NCI-H2196 (cell line): ENCODE results near the gene ATAD2B.
A peak's percentile ranks its signal among the peaks of the same experiment; 100 is the strongest.
"Not testable (repeated sequence)": the region's sequence is repeated elsewhere in the genome, so short reads cannot be mapped to it uniquely, and the experiment has no call there.

ENCODE experiments used
- DNase-seq: peaks from one replicate; lab custom pipeline; 2025; ENCODE audit not compliant: unreplicated experiment; lab: John Stamatoyannopoulos, UW

ATAD2B gene

GRCh38 chr2:23926750-23927571 lies at the start of gene ATAD2B:
ATAD2B (minus strand) TSS chr2:23927123; CDS start chr2:23926770, 353 bp downstream.
- peak; percentile 97 for DNase-seq

GRCh38 chr2:23967846-23968245 lies 40.9 kb upstream of the ATAD2B start:
- DNase-seq: no peak

- no peak for DNase-seq
These were observed 27.5 kb upstream of the ATAD2B start for GRCh38 chr2:23954325-23955014.

DNA sequence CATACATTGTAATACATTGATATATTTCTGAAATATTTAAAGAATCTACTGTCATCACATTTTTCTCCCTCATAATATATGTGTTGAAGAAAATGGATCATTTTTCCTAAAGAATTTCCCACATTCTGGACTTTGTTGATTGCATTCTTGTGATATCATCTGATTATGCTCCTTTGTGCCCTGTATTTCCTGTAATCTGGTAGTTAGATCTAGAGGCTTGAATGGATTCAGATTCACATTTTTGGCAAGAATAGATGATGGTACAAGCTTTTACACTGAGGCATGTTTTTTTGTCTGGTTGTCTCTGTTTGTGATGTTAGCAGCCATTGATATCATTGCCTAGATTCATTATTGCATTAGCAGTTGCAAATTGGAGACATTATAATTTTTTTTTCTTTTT lies 26.7 kb upstream of the ATAD2B start:
- DNase-seq: no peak

- DNase-seq: not testable (repeated sequence)
These were observed 25.6 kb upstream of the ATAD2B start for GRCh38 chr2:23952558-23952957.

- DNase-seq: no peak
These were observed 20.4 kb upstream of the ATAD2B start for GRCh38 chr2:23947350-23947749.

- no peak for DNase-seq
These were observed 18.1 kb upstream of the ATAD2B start for GRCh38 chr2:23944976-23945375.

GRCh38 chr2:23944527-23944926 lies 17.6 kb upstream of the ATAD2B start:
- no peak for DNase-seq

- no peak for DNase-seq
These were observed 16.7 kb upstream of the ATAD2B start for GRCh38 chr2:23943666-23944065.

GRCh38 chr2:23941644-23942043 lies 14.7 kb upstream of the ATAD2B start:
- DNase-seq: no peak

GRCh38 chr2:23940718-23941620 lies 14.0 kb upstream of the ATAD2B start:
- no peak for DNase-seq

- peak; percentile 91 for DNase-seq
These were observed 13.2 kb upstream of the ATAD2B start, which contains the start of gene UBXN2A for GRCh38 chr2:23939987-23940717. UBXN2A (plus strand) TSS chr2:23940463; CDS start chr2:23958315, 17,852 bp downstream.

DNA sequence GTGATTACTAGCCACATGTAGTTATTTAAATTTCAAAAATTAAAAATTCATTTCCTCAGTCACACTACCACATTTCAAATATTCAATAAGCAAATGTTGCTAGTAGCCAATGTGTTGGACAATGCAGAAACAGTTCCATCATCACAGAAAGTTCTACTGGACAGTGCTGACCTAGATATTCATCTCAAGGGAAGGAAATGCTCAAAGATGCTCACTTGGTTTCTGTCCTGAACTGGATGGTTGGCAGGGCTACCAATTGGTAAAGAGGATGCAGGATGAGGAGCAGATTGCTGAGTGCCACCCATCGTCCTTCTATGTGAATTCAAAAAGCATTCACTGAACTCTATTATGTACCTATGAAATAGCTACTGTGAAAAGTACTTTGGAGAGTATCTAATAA lies 7.3 kb upstream of the ATAD2B start:
- no peak for DNase-seq

DNA sequence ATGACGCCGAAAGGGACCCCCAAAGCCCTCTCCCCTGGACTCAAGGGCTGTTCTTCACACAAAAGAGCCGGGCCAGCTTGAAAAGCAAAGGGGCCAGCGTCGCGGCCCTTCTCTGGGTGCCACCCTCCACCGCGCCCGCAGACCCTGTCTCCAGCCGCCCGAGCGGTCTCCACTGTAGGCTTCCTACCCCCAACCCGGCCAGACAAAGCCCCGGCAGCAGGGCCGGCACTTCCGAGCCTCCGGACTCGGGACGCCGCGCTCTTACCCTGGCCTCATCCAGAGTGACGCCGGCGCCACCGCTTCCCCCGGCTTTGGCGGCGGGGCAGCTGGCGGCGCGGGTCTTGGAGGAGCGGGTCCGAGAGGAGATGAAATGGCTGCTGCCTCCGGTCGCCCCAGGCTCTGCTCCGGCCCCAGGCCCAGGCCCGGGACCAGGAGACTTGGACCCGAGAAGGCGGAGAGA lies 603 bp downstream of the ATAD2B start:
- no peak for DNase-seq

GRCh38 chr2:23925702-23926289 lies 1.1 kb downstream of the ATAD2B start:
- DNase-seq: no peak

GRCh38 chr2:23924589-23925359 lies 2.1 kb downstream of the ATAD2B start:
- no peak for DNase-seq

DNA sequence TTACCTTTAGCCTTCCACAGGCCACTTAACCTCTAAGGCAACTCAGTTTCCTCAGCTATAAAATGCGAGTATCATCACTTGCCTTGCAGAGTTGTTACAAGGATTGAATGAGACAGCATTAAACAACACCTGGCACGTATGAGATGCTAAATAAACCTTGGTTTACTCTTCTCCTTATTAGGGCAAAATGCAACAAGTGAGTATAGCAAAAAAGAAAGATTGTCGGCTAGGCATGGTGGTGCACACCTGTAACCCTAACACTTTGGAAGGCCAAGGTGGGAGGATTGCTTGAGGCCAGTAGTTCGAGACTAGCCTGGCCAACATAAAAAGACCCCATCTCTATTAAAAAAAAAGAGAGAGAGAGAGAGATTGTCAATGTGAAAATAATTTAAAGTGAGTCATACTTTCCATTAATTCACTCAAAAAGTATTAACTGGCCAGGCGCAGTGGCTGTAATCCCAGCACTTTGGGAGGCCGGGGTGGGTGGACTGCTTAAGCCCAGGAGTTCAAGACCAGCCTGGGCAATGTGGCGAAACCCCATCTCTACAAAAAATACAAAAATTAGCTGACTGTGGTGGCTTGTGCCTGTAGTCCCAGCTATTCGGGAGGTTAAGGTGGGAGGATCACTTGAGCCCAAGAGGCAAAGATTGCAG lies 8.0 kb downstream of the ATAD2B start:
- no peak for DNase-seq

DNA sequence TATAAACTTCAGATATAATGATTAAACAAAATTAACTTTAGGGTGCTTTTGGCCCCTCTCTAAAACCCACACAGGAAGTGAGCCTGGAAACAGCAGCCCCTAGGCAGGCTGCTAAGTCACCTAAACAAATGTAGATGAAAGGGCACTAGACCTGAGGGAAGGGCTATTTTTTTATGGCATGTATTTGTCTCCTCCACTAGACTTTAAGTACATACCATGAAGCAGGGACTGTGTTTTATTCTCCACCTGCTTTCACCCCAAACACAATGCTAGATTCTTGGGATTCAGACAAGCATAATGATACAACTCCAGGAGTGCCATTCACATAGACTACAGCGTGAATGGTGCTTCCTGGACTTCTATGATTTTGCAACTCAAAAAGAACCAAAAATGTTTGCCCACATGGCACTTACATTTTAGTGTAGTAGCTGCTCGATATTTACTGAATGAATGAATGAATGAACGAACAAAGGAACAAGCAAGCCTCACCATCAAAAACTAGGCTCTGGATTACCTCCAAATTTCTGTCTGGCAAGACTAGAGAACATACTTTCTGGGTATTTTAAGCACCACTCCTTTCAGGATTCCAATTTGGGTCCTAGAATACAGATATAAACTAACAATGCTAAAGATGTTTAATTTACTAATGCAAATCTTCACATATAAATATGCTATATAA lies 10.1 kb downstream of the ATAD2B start:
- DNase-seq: no peak
